ENCODE measurements around the gene PRSS3.
"Not testable (repeated sequence)": the region's sequence is repeated elsewhere in the genome, so short reads cannot be mapped to it uniquely, and the experiment has no call there.

DNA sequence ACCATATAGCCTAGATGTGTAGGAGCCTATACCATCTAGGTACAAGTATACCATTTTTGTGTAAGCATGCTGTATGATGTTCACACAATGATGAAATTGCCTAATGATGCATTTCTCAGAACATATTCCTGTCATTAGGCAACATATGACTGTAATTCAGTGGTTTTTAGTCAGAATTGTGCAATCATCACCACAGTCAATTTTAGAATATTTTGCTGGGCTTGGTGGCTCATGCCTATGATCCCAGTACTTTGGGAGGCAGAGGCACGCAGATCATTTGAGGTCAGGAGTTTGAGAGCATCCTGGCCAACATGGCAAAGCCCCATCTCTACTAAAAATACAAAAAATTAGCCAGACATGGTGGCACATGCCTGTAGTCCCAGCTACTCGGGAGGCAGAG, 40.9 kb downstream of the PRSS3 start:
- TF ChIP-seq, protein P1, sequence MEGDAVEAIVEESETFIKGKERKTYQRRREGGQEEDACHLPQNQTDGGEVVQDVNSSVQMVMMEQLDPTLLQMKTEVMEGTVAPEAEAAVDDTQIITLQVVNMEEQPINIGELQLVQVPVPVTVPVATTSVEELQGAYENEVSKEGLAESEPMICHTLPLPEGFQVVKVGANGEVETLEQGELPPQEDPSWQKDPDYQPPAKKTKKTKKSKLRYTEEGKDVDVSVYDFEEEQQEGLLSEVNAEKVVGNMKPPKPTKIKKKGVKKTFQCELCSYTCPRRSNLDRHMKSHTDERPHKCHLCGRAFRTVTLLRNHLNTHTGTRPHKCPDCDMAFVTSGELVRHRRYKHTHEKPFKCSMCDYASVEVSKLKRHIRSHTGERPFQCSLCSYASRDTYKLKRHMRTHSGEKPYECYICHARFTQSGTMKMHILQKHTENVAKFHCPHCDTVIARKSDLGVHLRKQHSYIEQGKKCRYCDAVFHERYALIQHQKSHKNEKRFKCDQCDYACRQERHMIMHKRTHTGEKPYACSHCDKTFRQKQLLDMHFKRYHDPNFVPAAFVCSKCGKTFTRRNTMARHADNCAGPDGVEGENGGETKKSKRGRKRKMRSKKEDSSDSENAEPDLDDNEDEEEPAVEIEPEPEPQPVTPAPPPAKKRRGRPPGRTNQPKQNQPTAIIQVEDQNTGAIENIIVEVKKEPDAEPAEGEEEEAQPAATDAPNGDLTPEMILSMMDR (IDR thresholded peaks at IDR 0.05) = not testable (repeated sequence)
- not testable (repeated sequence) for TF ChIP-seq POLR2A (IDR thresholded peaks at IDR 0.05)
- peak; percentile 30 to 80 (median 44) for TF ChIP-seq POLR2AphosphoS5 (IDR thresholded peaks at IDR 0.05)

Data from breast epithelium (tissue), 3 donors.